HepG2 (cell line): ENCODE data around the gene GPATCH3. TPM values are rescaled to one million over a fixed set of nuclear protein-coding genes. Genes with fewer than 3 reads are reported as not detected.

Source experiments
- FOXC1 ChIP-seq: sonication (generic); formaldehyde crosslinking; IDR thresholded peaks from 2 replicates; pipeline ENCODE4 v1.8.0; 2022; ENCODE audit warnings: mild to moderate bottlenecking, missing genetic modification reagents, borderline replicate concordance
- GABPA ChIP-seq, 2 experiments: IDR thresholded peaks; 2 replicates each; pipeline ENCODE4 v1.6.1; 2011 to 2016; ENCODE audit warnings: low read depth in 2 of 2, low read length in 1 of 2, missing biosample characterization in 1 of 2, missing genetic modification characterization in 1 of 2
- GLI4 ChIP-seq: sonication (generic); formaldehyde crosslinking; IDR thresholded peaks from 2 replicates; pipeline ENCODE4 v1.5.1; 2020; ENCODE audit warnings: missing genetic modification reagents, mild to moderate bottlenecking, moderate library complexity, borderline replicate concordance
- ISL2 ChIP-seq: sonication (generic); formaldehyde crosslinking; IDR thresholded peaks from 2 replicates; pipeline ENCODE4 v1.5.0; 2020; ENCODE audit warnings: missing genetic modification reagents
- MBD4 ChIP-seq: IDR thresholded peaks from 2 replicates; pipeline ENCODE4 v1.6.1; 2012; ENCODE audit warnings: low read length, inconsistent platforms, borderline replicate concordance
- MED8 ChIP-seq: sonication (generic); formaldehyde crosslinking; IDR thresholded peaks from 2 replicates; pipeline ENCODE4 v1.8.1; 2023; ENCODE audit warnings: mild to moderate bottlenecking, missing genetic modification reagents; ENCODE audit not compliant: insufficient replicate concordance
- MXD4 ChIP-seq: IDR thresholded peaks from 2 replicates; pipeline ENCODE4 v1.6.1; 2016; ENCODE audit warnings: mild to moderate bottlenecking, missing biosample characterization, missing genetic modification reagents
- PCBP1 ChIP-seq: fragments of 200-400 bp; formaldehyde crosslinking; IDR thresholded peaks from 2 replicates; pipeline ENCODE4 v1.6.1; 2017; ENCODE audit warnings: mild to moderate bottlenecking, low read depth, low read length, borderline replicate concordance
- PHF8 ChIP-seq: sonication (generic); formaldehyde crosslinking; IDR thresholded peaks from 2 replicates; pipeline ENCODE4 v1.5.0; 2020; ENCODE audit warnings: missing genetic modification reagents
- POLR2AphosphoS5 ChIP-seq: IDR thresholded peaks from 2 replicates; pipeline ENCODE4 v1.6.1; 2012; ENCODE audit warnings: low read depth, low read length
- RAD21 ChIP-seq: fragments of 450-650 bp; formaldehyde crosslinking; IDR thresholded peaks from 2 replicates; pipeline ENCODE4 v1.5.0; 2020; ENCODE audit warnings: mild to moderate bottlenecking
- RBM22 ChIP-seq: fragments of 200-400 bp; formaldehyde crosslinking; optimal IDR thresholded peaks from 2 replicates; pipeline ENCODE3; 2017; ENCODE audit warnings: mild to moderate bottlenecking, low read length, moderate library complexity
- SALL1 ChIP-seq: sonication (generic); formaldehyde crosslinking; IDR thresholded peaks from 2 replicates; pipeline ENCODE4 v1.8.0; 2022; ENCODE audit warnings: mild to moderate bottlenecking, missing genetic modification reagents
- ZBTB38 ChIP-seq: sonication (generic); formaldehyde crosslinking; IDR thresholded peaks from 2 replicates; pipeline ENCODE4 v1.5.1; 2020; ENCODE audit warnings: mild to moderate bottlenecking, missing genetic modification reagents
- ZNF121 ChIP-seq: sonication (generic); formaldehyde crosslinking; IDR thresholded peaks from 2 replicates; pipeline ENCODE4 v1.5.0; 2020; ENCODE audit warnings: mild to moderate bottlenecking, missing genetic modification reagents
- polyA plus RNA-seq, 8 experiments: library from polyadenylated mRNA; depleted of rRNA in 3 of 8; stranded (reverse) in 7 of 8; unstranded in 1 of 8; fragments of >200 nt; fragmentation: Illumina TruSeq in 4 of 8; extraction: Trizol in 4 of 8; gene quantifications; 2 replicates each; pipeline versions ENCODE4 v1.2.1 to v1.2.3, GENCODE V29; 2011 to 2016; ENCODE audit warnings: low read depth in 4 of 8, missing spikeins in 1 of 8, mixed read lengths in 1 of 8; ENCODE audit not compliant: insufficient read depth in 1 of 8
- total RNA-seq, 5 experiments: library from RNA; depleted of rRNA; stranded (reverse); fragments of >200 nt; fragmentation: Illumina TruSeq; extraction: Trizol; gene quantifications; 2 replicates each; pipeline ENCODE4 v1.2.3, GENCODE V29; 2016; ENCODE audit warnings: low read depth in 1 of 5
- TF ChIP-seq, protein P1 (sequence below): sonication (generic); formaldehyde crosslinking; IDR thresholded peaks from 2 replicates; pipeline ENCODE4 v1.5.0; 2020; ENCODE audit warnings: mild to moderate bottlenecking, missing genetic modification reagents, moderate library complexity
- TF ChIP-seq, protein P2 (sequence below): sonication (generic); formaldehyde crosslinking; conservative IDR thresholded peaks from 2 replicates; pipeline ENCODE4 v1.8.0; 2022; ENCODE audit warnings: mild to moderate bottlenecking, moderate library complexity, missing genetic modification reagents
- TF ChIP-seq, protein P3 (sequence below), 2 experiments: IDR thresholded peaks; 2 replicates each; pipeline ENCODE4 v1.6.1; 2011 to 2012; ENCODE audit warnings: low read length in 2 of 2, borderline replicate concordance in 1 of 2, low read depth in 1 of 2, mild to moderate bottlenecking in 1 of 2, moderate library complexity in 1 of 2

Gene GPATCH3
- total and polyA plus RNA-seq, 2 of the 13 experiments (the other 11 are each of a cell fraction or from before 2014, with no cell fraction given), result 8.3 to 11.0 TPM

DNA sequence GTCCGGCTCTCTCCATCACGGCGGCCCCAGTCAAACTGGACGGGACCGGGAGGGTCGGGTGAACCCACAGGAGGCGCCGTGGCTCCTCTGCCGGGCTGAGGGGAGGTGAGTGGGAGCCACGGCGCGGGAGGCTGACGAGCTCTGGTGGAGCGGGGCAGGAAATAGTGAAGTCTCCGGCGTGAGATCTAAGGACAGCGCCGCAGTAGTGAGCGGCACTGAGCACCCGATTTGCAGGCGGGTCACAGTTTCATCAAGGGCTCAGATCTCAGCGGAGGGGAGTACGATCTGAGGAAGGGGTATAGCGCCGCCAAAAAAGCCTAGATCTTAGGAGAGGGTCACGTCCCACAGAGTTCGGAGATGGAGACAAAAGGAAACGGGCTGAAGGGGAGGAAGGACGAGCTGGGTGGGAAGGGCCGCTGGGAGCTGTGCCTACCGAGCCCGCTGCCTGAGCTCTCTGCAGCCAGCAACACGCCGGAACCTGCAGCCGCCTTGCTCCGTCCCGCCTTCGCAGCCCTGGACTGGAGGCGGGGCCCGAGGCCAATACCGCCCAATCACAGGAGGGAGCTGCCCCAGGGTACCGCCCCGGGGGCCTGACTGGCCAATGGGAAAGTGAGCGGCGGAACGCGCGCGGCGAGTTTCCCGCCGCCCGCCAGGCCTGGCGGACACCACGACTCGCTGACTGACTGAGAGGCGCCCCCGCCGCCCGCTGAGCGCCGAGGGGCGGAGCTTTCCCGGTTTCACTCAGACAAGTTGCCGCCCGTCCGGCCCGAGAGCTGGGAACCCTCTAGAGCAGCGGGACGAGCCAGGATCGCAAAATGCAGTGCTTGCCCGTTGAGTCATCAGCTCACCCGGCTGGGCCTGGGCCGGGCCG lies 35.4 kb downstream of the GPATCH3 start (continued):
- peak; percentile 74 for TF ChIP-seq FOXC1 (CRISPR knock-in tag)
- TF ChIP-seq ZBTB38 (CRISPR knock-in tag), result peak; percentile 32; the same call in 1 of the 2 replicates
- TF ChIP-seq RAD21 (CRISPR knock-in tag), result peak; percentile 7; the same call in 1 of the 2 replicates
- TF ChIP-seq, protein P1, sequence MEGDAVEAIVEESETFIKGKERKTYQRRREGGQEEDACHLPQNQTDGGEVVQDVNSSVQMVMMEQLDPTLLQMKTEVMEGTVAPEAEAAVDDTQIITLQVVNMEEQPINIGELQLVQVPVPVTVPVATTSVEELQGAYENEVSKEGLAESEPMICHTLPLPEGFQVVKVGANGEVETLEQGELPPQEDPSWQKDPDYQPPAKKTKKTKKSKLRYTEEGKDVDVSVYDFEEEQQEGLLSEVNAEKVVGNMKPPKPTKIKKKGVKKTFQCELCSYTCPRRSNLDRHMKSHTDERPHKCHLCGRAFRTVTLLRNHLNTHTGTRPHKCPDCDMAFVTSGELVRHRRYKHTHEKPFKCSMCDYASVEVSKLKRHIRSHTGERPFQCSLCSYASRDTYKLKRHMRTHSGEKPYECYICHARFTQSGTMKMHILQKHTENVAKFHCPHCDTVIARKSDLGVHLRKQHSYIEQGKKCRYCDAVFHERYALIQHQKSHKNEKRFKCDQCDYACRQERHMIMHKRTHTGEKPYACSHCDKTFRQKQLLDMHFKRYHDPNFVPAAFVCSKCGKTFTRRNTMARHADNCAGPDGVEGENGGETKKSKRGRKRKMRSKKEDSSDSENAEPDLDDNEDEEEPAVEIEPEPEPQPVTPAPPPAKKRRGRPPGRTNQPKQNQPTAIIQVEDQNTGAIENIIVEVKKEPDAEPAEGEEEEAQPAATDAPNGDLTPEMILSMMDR (CRISPR knock-in tag), result no peak; the same call in 1 of the 2 replicates
- no peak for TF ChIP-seq RBM22
- TF ChIP-seq, protein P2, sequence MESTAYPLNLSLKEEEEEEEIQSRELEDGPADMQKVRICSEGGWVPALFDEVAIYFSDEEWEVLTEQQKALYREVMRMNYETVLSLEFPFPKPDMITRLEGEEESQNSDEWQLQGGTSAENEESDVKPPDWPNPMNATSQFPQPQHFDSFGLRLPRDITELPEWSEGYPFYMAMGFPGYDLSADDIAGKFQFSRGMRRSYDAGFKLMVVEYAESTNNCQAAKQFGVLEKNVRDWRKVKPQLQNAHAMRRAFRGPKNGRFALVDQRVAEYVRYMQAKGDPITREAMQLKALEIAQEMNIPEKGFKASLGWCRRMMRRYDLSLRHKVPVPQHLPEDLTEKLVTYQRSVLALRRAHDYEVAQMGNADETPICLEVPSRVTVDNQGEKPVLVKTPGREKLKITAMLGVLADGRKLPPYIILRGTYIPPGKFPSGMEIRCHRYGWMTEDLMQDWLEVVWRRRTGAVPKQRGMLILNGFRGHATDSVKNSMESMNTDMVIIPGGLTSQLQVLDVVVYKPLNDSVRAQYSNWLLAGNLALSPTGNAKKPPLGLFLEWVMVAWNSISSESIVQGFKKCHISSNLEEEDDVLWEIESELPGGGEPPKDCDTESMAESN (CRISPR knock-in tag), result peak; percentile 66; the same call in 1 of the 2 replicates
- TF ChIP-seq GLI4, result no peak; the same call in 1 of the 2 replicates
- TF ChIP-seq POLR2AphosphoS5, result peak; percentile 83
- peak; percentile 62 for TF ChIP-seq PHF8 (CRISPR knock-in tag)
- no peak for TF ChIP-seq MBD4
- peak; percentile 58; the same call in 1 of the 2 replicates for TF ChIP-seq MXD4
- TF ChIP-seq MED8 (CRISPR knock-in tag), result peak; percentile 52
- peak; percentile 72; the same call in 1 of the 2 replicates for TF ChIP-seq ISL2 (CRISPR knock-in tag)
- peak; percentile 68 for TF ChIP-seq GABPA (IDR thresholded peaks at IDR 0.05; ENCODE audit: low read depth, low read length)
- peak; percentile 83 for TF ChIP-seq GABPA (CRISPR knock-in tag; IDR thresholded peaks at IDR 0.05; ENCODE audit: low read depth)
- TF ChIP-seq, protein P3, sequence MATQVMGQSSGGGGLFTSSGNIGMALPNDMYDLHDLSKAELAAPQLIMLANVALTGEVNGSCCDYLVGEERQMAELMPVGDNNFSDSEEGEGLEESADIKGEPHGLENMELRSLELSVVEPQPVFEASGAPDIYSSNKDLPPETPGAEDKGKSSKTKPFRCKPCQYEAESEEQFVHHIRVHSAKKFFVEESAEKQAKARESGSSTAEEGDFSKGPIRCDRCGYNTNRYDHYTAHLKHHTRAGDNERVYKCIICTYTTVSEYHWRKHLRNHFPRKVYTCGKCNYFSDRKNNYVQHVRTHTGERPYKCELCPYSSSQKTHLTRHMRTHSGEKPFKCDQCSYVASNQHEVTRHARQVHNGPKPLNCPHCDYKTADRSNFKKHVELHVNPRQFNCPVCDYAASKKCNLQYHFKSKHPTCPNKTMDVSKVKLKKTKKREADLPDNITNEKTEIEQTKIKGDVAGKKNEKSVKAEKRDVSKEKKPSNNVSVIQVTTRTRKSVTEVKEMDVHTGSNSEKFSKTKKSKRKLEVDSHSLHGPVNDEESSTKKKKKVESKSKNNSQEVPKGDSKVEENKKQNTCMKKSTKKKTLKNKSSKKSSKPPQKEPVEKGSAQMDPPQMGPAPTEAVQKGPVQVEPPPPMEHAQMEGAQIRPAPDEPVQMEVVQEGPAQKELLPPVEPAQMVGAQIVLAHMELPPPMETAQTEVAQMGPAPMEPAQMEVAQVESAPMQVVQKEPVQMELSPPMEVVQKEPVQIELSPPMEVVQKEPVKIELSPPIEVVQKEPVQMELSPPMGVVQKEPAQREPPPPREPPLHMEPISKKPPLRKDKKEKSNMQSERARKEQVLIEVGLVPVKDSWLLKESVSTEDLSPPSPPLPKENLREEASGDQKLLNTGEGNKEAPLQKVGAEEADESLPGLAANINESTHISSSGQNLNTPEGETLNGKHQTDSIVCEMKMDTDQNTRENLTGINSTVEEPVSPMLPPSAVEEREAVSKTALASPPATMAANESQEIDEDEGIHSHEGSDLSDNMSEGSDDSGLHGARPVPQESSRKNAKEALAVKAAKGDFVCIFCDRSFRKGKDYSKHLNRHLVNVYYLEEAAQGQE (IDR thresholded peaks at IDR 0.05; ENCODE audit: borderline replicate concordance in 1 of 2, low read depth in 1 of 2, low read length in 2 of 2), result no peak
- 0 out of 2 replicates have a peak, but pooled peaks have one; percentile 41 for TF ChIP-seq PCBP1
- TF ChIP-seq SALL1, result peak; percentile 76
- no peak for TF ChIP-seq ZNF121 (CRISPR knock-in tag)
